GM12878 (cell line): ENCODE results near the gene RNASE9. TPM values are rescaled to one million over a fixed set of nuclear protein-coding genes. Genes with fewer than 3 reads are reported as not detected.

Experiments used
- CBX5 ChIP-seq: sonication (generic); IDR thresholded peaks from 2 replicates; pipeline ENCODE4 v1.6.1; 2016; ENCODE audit warnings: low read depth, moderate library complexity, mild to moderate bottlenecking, inconsistent platforms
- CREB1 ChIP-seq: IDR thresholded peaks from 2 replicates; pipeline ENCODE4 v1.6.1; 2012; ENCODE audit warnings: low read depth, mild to moderate bottlenecking, inconsistent platforms
- CREM ChIP-seq: IDR thresholded peaks from 2 replicates; pipeline ENCODE4 v1.6.1; 2014; ENCODE audit warnings: antibody characterized with exemption, low read depth
- EED ChIP-seq: sonication (generic); IDR thresholded peaks from 2 replicates; pipeline ENCODE4 v1.6.1; 2016; ENCODE audit warnings: antibody characterized with exemption, low read depth
- JUND ChIP-seq: IDR thresholded peaks from 2 replicates; pipeline ENCODE4 v1.6.1; 2012; ENCODE audit warnings: low read depth, mild to moderate bottlenecking, low read length, improper control_type of control experiment, moderate library complexity
- NR2C1 ChIP-seq: fragments of 450-650 bp; IDR thresholded peaks from 2 replicates; pipeline ENCODE4 v1.6.1; 2017; ENCODE audit warnings: antibody characterized with exemption, mild to moderate bottlenecking, moderate library complexity
- RAD21 ChIP-seq: IDR thresholded peaks from 2 replicates; pipeline ENCODE4 v1.6.1; 2011; ENCODE audit warnings: mild to moderate bottlenecking, low read depth, low read length, moderate library complexity; ENCODE audit not compliant: insufficient read depth
- RUNX3 ChIP-seq: IDR thresholded peaks from 2 replicates; pipeline ENCODE4 v1.6.1; 2012; ENCODE audit warnings: low read length, inconsistent platforms
- SP1 ChIP-seq: IDR thresholded peaks from one replicate; pipeline ENCODE4 v1.6.1; 2011; ENCODE audit warnings: low read depth, low read length
- SUPT20H ChIP-seq: IDR thresholded peaks from 2 replicates; pipeline ENCODE4 v1.6.1; 2011; ENCODE audit warnings: low read depth, mild to moderate bottlenecking, low read length, moderate library complexity, borderline replicate concordance; ENCODE audit not compliant: control insufficient read depth
- TARDBP ChIP-seq: IDR thresholded peaks from 2 replicates; pipeline ENCODE4 v1.6.1; 2016; ENCODE audit warnings: borderline replicate concordance
- ZBTB4 ChIP-seq: fragments of 450-650 bp; formaldehyde crosslinking; IDR thresholded peaks from 2 replicates; pipeline ENCODE4 v1.4.0; 2022; ENCODE audit warnings: mild to moderate bottlenecking, moderate library complexity
- polyA plus RNA-seq, 11 experiments: library from polyadenylated mRNA; depleted of rRNA in 4 of 11; unstranded in 6 of 11; stranded (reverse) in 5 of 11; fragments of >200 nt; fragmentation: Nextera tagmentation in 4 of 11; fragmentation: Illumina TruSeq in 1 of 11; extraction: Ambion mirVana in 4 of 11; extraction: Trizol in 1 of 11; gene quantifications; 1 replicate in 1 of 11; 2 replicates in 10 of 11; pipeline versions ENCODE4 v1.2.1 to v1.2.3, GENCODE V29; 2011 to 2016; ENCODE audit warnings: inconsistent platforms in 2 of 11, missing spikeins in 2 of 11, low read depth in 1 of 11
- total RNA-seq, 4 experiments: library from RNA; depleted of rRNA in 3 of 4; stranded (reverse); fragments of >200 nt in 3 of 4; fragmentation: Illumina TruSeq in 1 of 4; extraction: Trizol in 1 of 4; gene quantifications; 2 replicates each; pipeline versions ENCODE4 v1.2.1 to v1.2.3, GENCODE V29; 2013 to 2021
- TF ChIP-seq, protein P1 (sequence below): IDR thresholded peaks from 2 replicates; pipeline ENCODE4 v1.6.1; 2012; ENCODE audit warnings: low read depth, low read length, improper control_type of control experiment

Gene RNASE9
- total and polyA plus RNA-seq, 10 of the 15 experiments (the other 5 are each of a cell fraction or from before 2014, with no cell fraction given): not detected

DNA sequence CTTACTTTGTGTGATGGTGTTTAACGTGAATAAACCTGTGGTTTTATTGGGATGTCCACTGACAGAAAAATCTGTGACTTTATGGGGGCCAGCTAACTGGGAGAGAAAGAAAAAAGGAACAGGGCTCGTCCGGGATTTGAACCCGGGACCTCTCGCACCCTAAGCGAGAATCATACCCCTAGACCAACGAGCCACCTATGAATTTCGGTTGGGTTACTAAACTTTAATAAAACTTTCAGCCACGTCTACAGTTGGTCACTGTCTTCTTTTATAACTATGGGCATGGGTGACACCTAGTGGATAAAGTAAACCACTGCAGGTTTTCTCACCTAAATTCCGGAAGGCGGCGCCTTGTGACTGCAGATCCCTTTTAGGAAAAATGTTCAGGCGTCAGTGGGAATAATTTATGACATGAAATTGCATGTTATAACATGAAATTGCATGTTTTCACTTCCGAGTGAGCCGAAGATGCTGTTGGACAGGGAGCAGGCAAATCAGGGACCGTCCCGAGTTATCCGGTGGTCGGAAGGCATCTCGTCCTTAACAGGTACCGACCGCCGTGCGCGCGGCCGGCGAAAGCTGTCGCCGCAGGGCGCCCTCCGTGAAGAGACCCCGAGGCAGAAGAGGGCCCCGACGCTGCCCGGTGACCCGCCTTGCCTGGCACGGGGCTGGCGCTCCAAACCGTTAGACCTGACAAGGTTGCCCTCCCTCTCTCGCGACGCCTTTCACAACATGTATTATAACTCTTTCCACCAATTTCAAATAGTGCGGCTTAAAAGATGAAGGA, 48.6 kb upstream of the RNASE9 start (continued):
- TF ChIP-seq JUND: no peak
- TF ChIP-seq, protein P1, sequence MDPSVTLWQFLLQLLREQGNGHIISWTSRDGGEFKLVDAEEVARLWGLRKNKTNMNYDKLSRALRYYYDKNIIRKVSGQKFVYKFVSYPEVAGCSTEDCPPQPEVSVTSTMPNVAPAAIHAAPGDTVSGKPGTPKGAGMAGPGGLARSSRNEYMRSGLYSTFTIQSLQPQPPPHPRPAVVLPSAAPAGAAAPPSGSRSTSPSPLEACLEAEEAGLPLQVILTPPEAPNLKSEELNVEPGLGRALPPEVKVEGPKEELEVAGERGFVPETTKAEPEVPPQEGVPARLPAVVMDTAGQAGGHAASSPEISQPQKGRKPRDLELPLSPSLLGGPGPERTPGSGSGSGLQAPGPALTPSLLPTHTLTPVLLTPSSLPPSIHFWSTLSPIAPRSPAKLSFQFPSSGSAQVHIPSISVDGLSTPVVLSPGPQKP: no peak
- TF ChIP-seq NR2C1: 0 out of 2 replicates have a peak, but pooled peaks have one; percentile 4
- 0 out of 2 replicates have a peak, but pooled peaks have one; percentile 19 for TF ChIP-seq CREM
- TF ChIP-seq SUPT20H: no peak
- TF ChIP-seq SP1: peak; percentile 19
- peak; percentile 29; the same call in 1 of the 2 replicates for TF ChIP-seq CREB1
- TF ChIP-seq CBX5: 0 out of 2 replicates have a peak, but pooled peaks have one; percentile 49
- peak; percentile 56 for TF ChIP-seq RUNX3
- TF ChIP-seq ZBTB4: no peak
- TF ChIP-seq EED: no peak
- TF ChIP-seq RAD21: peak; percentile 98
- TF ChIP-seq TARDBP: peak; percentile 87; the same call in 1 of the 2 replicates
